Suprapubic skin (tissue), 4 donors: Measurements from ENCODE around the gene MIGA2. TPM values are rescaled to one million over a fixed set of nuclear protein-coding genes. Genes with fewer than 3 reads are reported as not detected.

Experiments
- DNase-seq, 2 donors: peaks; one replicate each; pipeline ENCODE4 v3.0.0-alpha.2; 2019; ENCODE audit warnings: low spot score in 2 of 2
- H3K27ac ChIP-seq: fragments of 200-600 bp; sonication (generic); one replicate; pipeline ENCODE4 v1.5.1; 2019
- H3K27me3 ChIP-seq: fragments of 200-600 bp; sonication (generic); one replicate; pipeline ENCODE4 v1.5.1; 2019
- H3K36me3 ChIP-seq: fragments of 200-600 bp; sonication (generic); one replicate; pipeline ENCODE4 v1.5.1; 2019
- H3K4me1 ChIP-seq: fragments of 200-600 bp; sonication (generic); one replicate; pipeline ENCODE4 v1.5.1; 2019
- H3K4me3 ChIP-seq: fragments of 200-600 bp; sonication (generic); one replicate; pipeline ENCODE4 v1.5.1; 2019; ENCODE audit warnings: mild to moderate bottlenecking
- H3K9me3 ChIP-seq: fragments of 200-600 bp; sonication (generic); one replicate; pipeline ENCODE4 v1.5.1; 2019
- EP300 ChIP-seq: sonication (generic); formaldehyde crosslinking; IDR thresholded peaks from one replicate; pipeline ENCODE4 v1.6.1; 2017; ENCODE audit warnings: antibody characterized with exemption
- POLR2A ChIP-seq, 2 donors: fragments of 450-650 bp; IDR thresholded peaks; one replicate each; pipeline ENCODE4 v1.6.1; 2017; ENCODE audit warnings: antibody characterized with exemption in 2 of 2, mild to moderate bottlenecking in 2 of 2, moderate library complexity in 2 of 2
- POLR2AphosphoS5 ChIP-seq, 3 donors: sonication (generic); formaldehyde crosslinking; IDR thresholded peaks; one replicate each; pipeline ENCODE4 v1.6.1; 2017; ENCODE audit warnings: antibody characterized with exemption in 3 of 3
- WGBS: methylation state at CpG from one replicate; pipeline ENCODE4 v1.1.5; 2018; 5-methylcytosine and 5-hydroxymethylcytosine counted together
- total RNA-seq, 4 donors: library from RNA; depleted of rRNA; stranded (reverse); fragments of >200 nt; gene quantifications; one replicate each; pipeline ENCODE4 v1.1.0, GENCODE V29; 2016
- TF ChIP-seq, protein P1 (sequence below), 2 donors: fragments of 200-600 bp in 1 of 2; fragments of 450-650 bp in 1 of 2; sonication (generic) in 1 of 2; IDR thresholded peaks; one replicate each; pipeline ENCODE4 v1.5.1; 2016 to 2019; ENCODE audit warnings: antibody characterized with exemption in 2 of 2, mild to moderate bottlenecking in 1 of 2, moderate library complexity in 1 of 2

MIGA2 gene
- total RNA-seq, 4 donors from 2014 or later: 28.3 to 44.3 (median 39.7) TPM

DNA sequence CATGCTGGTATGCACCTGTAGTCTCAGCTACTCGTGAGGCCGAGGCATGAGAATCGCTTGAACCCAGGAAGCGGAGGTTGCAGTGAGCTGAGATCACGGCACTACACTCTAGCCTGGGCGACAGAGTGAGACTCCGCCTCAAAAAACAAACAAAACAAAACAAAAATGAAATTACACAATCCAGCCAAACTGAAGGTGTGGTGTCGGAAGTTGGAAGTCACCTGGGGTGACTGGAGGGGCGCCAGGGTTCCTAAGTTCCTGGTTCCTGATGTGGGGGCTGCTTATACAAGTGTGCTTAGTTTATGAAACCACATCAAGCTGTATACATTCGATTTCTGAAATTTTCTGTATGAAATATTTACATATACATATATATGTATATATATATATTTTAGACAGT lies 40.8 kb downstream of the MIGA2 start:
- Histone ChIP-seq H3K4me1 (peaks cover 21% of the 10 kb centered on the region), H3K4me3 (no peak overlapping the region), H3K36me3 (no peaks in the 10 kb centered on the region), H3K27ac (no peak overlapping the region), H3K9me3 (no peaks in the 10 kb centered on the region), H3K27me3 (no peaks in the 10 kb centered on the region)
- DNase-seq: no peak
- 72% methylated on average over 10 of the region's 10 CpGs for WGBS
- no peak for TF ChIP-seq POLR2A (IDR thresholded peaks at IDR 0.05)

DNA sequence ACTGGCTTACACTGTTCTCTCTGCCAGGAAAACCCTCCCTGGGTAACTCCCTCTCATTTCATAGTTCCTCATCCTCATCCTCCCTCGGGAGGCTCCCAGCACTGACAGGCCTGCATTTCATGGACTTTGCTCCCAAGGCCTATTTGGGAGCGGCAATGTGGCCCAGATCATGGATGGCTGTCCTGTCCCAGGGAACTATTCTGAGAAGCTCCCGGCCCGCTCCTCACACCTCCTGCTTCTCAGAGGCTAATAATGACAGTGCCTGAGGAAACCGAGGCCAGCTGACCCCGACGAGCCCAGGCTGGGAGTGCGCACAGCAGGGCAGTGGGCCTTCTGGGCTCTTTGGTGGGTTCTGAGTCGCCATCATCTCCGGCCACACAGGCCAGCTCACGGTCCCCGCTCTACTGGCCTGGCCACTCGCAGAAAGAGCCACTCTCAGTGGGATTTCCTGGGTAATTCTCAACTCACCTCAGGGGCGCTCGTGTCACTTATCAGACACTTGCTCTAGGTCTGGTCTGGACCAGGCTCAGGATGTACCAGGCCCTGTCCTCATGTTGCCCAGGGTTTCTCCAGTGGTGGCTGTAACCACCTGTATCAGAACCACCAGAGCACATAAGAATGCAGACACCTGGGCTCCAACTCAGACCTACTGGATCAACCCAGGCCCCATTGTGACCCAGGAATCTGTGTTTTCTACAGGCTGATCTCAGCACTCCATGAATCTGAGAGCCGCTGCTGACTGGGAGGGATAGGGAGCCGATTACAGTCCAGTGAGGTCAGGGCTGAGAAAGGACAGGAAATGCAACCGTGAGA lies 42.5 kb downstream of the MIGA2 start:
- Histone ChIP-seq H3K4me3 (no peak overlapping the region), H3K4me1 (peaks cover 22% of the 10 kb centered on the region), H3K27ac (no peak overlapping the region), H3K27me3 (no peaks in the 10 kb centered on the region), H3K36me3 (no peaks in the 10 kb centered on the region), H3K9me3 (no peaks in the 10 kb centered on the region)
- peak; percentile 49 to 76 for DNase-seq
- 80% methylated on average over 18 of the region's 18 CpGs for WGBS
- TF ChIP-seq EP300 (no peak), POLR2AphosphoS5 (IDR thresholded peaks at IDR 0.05) (no peak), POLR2A (IDR thresholded peaks at IDR 0.05) (no peak)
- TF ChIP-seq, protein P1, sequence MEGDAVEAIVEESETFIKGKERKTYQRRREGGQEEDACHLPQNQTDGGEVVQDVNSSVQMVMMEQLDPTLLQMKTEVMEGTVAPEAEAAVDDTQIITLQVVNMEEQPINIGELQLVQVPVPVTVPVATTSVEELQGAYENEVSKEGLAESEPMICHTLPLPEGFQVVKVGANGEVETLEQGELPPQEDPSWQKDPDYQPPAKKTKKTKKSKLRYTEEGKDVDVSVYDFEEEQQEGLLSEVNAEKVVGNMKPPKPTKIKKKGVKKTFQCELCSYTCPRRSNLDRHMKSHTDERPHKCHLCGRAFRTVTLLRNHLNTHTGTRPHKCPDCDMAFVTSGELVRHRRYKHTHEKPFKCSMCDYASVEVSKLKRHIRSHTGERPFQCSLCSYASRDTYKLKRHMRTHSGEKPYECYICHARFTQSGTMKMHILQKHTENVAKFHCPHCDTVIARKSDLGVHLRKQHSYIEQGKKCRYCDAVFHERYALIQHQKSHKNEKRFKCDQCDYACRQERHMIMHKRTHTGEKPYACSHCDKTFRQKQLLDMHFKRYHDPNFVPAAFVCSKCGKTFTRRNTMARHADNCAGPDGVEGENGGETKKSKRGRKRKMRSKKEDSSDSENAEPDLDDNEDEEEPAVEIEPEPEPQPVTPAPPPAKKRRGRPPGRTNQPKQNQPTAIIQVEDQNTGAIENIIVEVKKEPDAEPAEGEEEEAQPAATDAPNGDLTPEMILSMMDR (IDR thresholded peaks at IDR 0.05): no peak

DNA sequence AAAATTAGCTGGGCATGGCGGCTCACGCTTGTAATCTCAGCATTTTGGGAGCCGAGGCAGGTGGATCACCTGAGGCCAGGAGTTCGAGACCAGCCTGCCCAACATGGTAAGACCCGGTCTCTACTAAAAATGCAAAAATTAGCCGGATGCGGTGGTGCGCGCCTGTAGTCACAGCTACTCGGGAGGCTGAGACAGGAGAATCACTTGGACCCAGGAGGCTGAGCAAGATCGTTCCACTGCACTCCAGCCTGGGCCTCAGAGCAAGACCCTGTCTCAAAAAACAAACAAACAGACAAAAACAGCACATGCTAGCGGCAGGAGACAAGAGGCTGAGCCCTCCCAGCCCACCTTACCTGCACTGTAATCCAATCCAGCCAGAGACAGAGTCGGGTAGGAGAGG lies 43.4 kb downstream of the MIGA2 start:
- H3K36me3 ChIP-seq: peaks cover 4% of the 10 kb centered on the region
- 81% methylated on average over 13 of the region's 13 CpGs for WGBS
- TF ChIP-seq EP300 (no peak), POLR2A (IDR thresholded peaks at IDR 0.05) (no peak), POLR2AphosphoS5 (IDR thresholded peaks at IDR 0.05) (no peak)
- TF ChIP-seq, protein P1 (IDR thresholded peaks at IDR 0.05): no peak
- H3K27ac ChIP-seq: no peak overlapping the region
- H3K4me3 ChIP-seq: peak overlapping the region; percentile 68
- H3K9me3 ChIP-seq: no peaks in the 10 kb centered on the region
- no peaks in the 10 kb centered on the region for H3K27me3 ChIP-seq
- peaks cover 22% of the 10 kb centered on the region for H3K4me1 ChIP-seq
- DNase-seq: peak in 1 of 2 donors; percentile 52

DNA sequence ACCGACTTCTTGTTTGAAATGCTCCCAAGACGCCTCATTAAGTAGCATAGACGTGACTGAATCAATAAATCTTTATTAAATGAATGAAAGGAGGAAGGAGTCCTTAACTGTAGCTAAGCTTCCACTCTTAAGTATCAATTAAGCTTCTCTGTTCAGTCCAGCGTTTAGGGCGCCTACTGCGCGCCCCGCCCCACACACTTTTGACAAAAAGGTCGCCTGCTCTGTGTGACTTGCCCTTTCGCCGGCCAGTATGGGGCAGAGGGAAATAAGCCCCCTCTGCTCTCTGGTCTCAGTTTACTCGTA lies 43.8 kb downstream of the MIGA2 start:
- Histone ChIP-seq H3K4me1 (peaks cover 22% of the 10 kb centered on the region), H3K9me3 (no peaks in the 10 kb centered on the region), H3K4me3 (peak overlapping the region; percentile 68), H3K36me3 (peaks cover 8% of the 10 kb centered on the region), H3K27me3 (no peaks in the 10 kb centered on the region), H3K27ac (peak overlapping the region; percentile 50)
- DNase-seq: no peak
- TF ChIP-seq EP300: no peak
- TF ChIP-seq, protein P1 (IDR thresholded peaks at IDR 0.05): no peak
- TF ChIP-seq POLR2A (IDR thresholded peaks at IDR 0.05): no peak
- no peak for TF ChIP-seq POLR2AphosphoS5 (IDR thresholded peaks at IDR 0.05)
- WGBS: 4% methylated on average over 12 of the region's 12 CpGs

DNA sequence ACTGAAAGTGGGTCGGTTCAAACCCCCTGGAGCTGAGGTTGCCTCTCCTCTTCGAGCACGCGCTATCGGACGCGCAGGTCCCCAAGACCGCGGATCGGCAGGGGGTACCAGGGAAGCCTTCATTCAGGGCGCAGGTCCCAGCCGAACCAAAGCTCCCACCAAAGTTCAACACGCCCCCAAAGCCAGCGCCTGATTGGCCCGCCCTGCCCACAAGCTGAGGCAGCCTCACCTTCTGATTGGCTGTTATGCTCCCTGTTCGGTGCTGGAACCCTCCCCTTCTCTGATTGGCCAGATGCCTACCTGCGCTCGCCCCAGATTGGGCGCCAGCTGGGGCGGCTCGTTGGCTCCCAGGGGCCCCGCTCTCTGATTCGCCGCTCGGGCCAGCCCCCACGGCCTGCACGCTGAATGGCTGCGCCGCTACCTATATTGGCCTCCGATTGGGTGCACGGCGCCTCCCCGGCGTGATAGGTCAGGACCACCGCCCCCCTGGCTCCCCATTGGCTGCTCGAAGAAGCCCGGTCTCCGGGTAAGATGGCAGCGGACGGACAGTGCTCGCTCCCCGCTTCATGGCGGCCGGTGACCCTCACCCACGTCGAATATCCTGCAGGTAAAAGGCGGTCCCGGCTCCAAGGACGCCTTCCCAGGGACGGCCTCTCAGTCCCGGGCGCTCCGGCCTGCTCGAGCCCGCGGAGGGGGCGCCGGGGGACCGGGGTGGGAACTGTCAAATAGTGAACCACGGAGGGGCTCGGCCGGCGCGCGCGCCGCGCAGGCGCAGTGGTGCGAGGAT lies 44.4 kb downstream of the MIGA2 start, which contains the start of gene DOLPP1:
Gene DOLPP1, plus strand, starts transcription at position 511 of the 787 bp plus-strand sequence. Its CDS starts 21 bp downstream, at position 532.
- 1% methylated on average over 15 of the region's 70 CpGs for WGBS
- DNase-seq: peak; percentile 99 to 100
- H3K9me3 ChIP-seq: no peaks in the 10 kb centered on the region
- H3K27ac ChIP-seq: peak within 1 kb of the TSS; percentile 68
- TF ChIP-seq, protein P1 (IDR thresholded peaks at IDR 0.05): no peak
- TF ChIP-seq POLR2AphosphoS5 (IDR thresholded peaks at IDR 0.05): peak in 1 of 3 donors; percentile 72
- no peaks in the 10 kb centered on the region for H3K27me3 ChIP-seq
- peaks cover 14% of the 10 kb centered on the region for H3K36me3 ChIP-seq
- peaks cover 22% of the 10 kb centered on the region for H3K4me1 ChIP-seq
- H3K4me3 ChIP-seq: peak within 1 kb of the TSS; percentile 68
